KMS-11 (cell line): ENCODE data around the gene ADD2.

Experiments used
- H2AFZ ChIP-seq: fragments of 200-600 bp; sonication (generic); 2 replicates; pipeline ENCODE4 v1.6.1; 2016; ENCODE audit warnings: antibody characterized with exemption, mixed run types, low read depth
- H3K27ac ChIP-seq: fragments of 200-600 bp; sonication (generic); 2 replicates; pipeline ENCODE4 v1.6.1; 2016; ENCODE audit warnings: mild to moderate bottlenecking, mixed run types
- H3K27me3 ChIP-seq: fragments of 200-600 bp; sonication (generic); 2 replicates; pipeline ENCODE4 v1.6.1; 2017; ENCODE audit warnings: mild to moderate bottlenecking, low read depth, mixed run types, moderate library complexity; ENCODE audit not compliant: insufficient read depth
- H3K36me3 ChIP-seq: fragments of 200-600 bp; sonication (generic); 2 replicates; pipeline ENCODE4 v1.6.1; 2017; ENCODE audit warnings: mild to moderate bottlenecking, mixed run types; ENCODE audit not compliant: insufficient read depth
- H3K4me1 ChIP-seq: fragments of 200-600 bp; sonication (generic); 2 replicates; pipeline ENCODE4 v1.6.1; 2016; ENCODE audit warnings: mild to moderate bottlenecking, low read depth, mixed run types; ENCODE audit not compliant: poor library complexity, severe bottlenecking
- H3K4me2 ChIP-seq: fragments of 200-600 bp; sonication (generic); 2 replicates; pipeline ENCODE4 v1.7.0; 2016; ENCODE audit warnings: mild to moderate bottlenecking, mixed run types
- H3K4me3 ChIP-seq: fragments of 200-600 bp; sonication (generic); IDR thresholded peaks from 2 replicates; pipeline ENCODE4 v1.6.1; 2017; ENCODE audit warnings: low read depth, low read length, mixed read lengths; ENCODE audit not compliant: insufficient read depth
- H3K79me2 ChIP-seq: fragments of 200-600 bp; sonication (generic); 2 replicates; pipeline ENCODE4 v1.6.1; 2016; ENCODE audit warnings: low read depth, mixed run types; ENCODE audit not compliant: insufficient read depth
- H3K9ac ChIP-seq: fragments of 200-600 bp; sonication (generic); 2 replicates; pipeline ENCODE4 v1.6.1; 2016; ENCODE audit warnings: mild to moderate bottlenecking, mixed run types
- H4K20me1 ChIP-seq: fragments of 200-600 bp; sonication (generic); 2 replicates; pipeline ENCODE4 v1.6.1; 2016; ENCODE audit warnings: mild to moderate bottlenecking, mixed run types; ENCODE audit not compliant: insufficient read depth
- CTCF ChIP-seq: fragments of 200-600 bp; sonication (generic); conservative IDR thresholded peaks from 2 replicates; pipeline ENCODE4 v1.6.1; 2017; ENCODE audit warnings: low read depth, mild to moderate bottlenecking, antibody characterized with exemption, low read length, moderate library complexity, mixed read lengths

ADD2 gene

GRCh38 chr2:70711191-70711590, 56.8 kb downstream of the ADD2 start:
- no peak overlapping the region for H3K4me2 ChIP-seq
- H3K36me3 ChIP-seq = no peaks in the 10 kb centered on the region
- peaks cover 10% of the 10 kb centered on the region for H3K4me1 ChIP-seq
- H3K79me2 ChIP-seq = no peaks in the 10 kb centered on the region; the same call in 1 of the 2 replicates
- no peak overlapping the region for H3K9ac ChIP-seq
- no peak overlapping the region for H3K27ac ChIP-seq
- no peaks in the 10 kb centered on the region for H3K27me3 ChIP-seq
- TF ChIP-seq CTCF = no peak
- H2AFZ ChIP-seq = no peak overlapping the region
- H4K20me1 ChIP-seq = no peaks in the 10 kb centered on the region
- H3K4me3 ChIP-seq = no peak overlapping the region

GRCh38 chr2:70710038-70710690, 57.8 kb downstream of the ADD2 start:
- Histone ChIP-seq H3K27me3 (no peaks in the 10 kb centered on the region), H3K36me3 (no peaks in the 10 kb centered on the region), H3K4me2 (no peak overlapping the region), H3K27ac (no peak overlapping the region), H3K9ac (no peak overlapping the region), H3K4me3 (no peak overlapping the region), H4K20me1 (no peaks in the 10 kb centered on the region), H2AFZ (no peak overlapping the region), H3K4me1 (peaks cover 7% of the 10 kb centered on the region), H3K79me2 (no peaks in the 10 kb centered on the region; the same call in 1 of the 2 replicates)
- no peak for TF ChIP-seq CTCF

GRCh38 chr2:70709275-70710037, 58.5 kb downstream of the ADD2 start:
- no peak overlapping the region for H3K27ac ChIP-seq
- H3K4me1 ChIP-seq = peaks cover under 1% of the 10 kb centered on the region
- no peaks in the 10 kb centered on the region for H3K36me3 ChIP-seq
- H3K4me2 ChIP-seq = no peak overlapping the region
- H3K27me3 ChIP-seq = no peaks in the 10 kb centered on the region
- no peaks in the 10 kb centered on the region for H4K20me1 ChIP-seq
- no peak overlapping the region for H3K4me3 ChIP-seq
- no peak overlapping the region for H2AFZ ChIP-seq
- H3K9ac ChIP-seq = no peak overlapping the region
- no peak for TF ChIP-seq CTCF
- H3K79me2 ChIP-seq = no peaks in the 10 kb centered on the region

GRCh38 chr2:70708376-70709199, 59.4 kb downstream of the ADD2 start:
- H3K27me3 ChIP-seq = no peaks in the 10 kb centered on the region
- H2AFZ ChIP-seq = no peak overlapping the region
- no peak overlapping the region for H3K4me2 ChIP-seq
- H3K36me3 ChIP-seq = no peaks in the 10 kb centered on the region
- TF ChIP-seq CTCF = no peak
- H3K9ac ChIP-seq = no peak overlapping the region
- no peaks in the 10 kb centered on the region for H3K4me1 ChIP-seq
- no peaks in the 10 kb centered on the region for H3K79me2 ChIP-seq
- H4K20me1 ChIP-seq = no peaks in the 10 kb centered on the region
- H3K27ac ChIP-seq = no peak overlapping the region
- no peak overlapping the region for H3K4me3 ChIP-seq
